Trophoblast cell (in vitro differentiated cells and primary cell): ENCODE results near the gene ADH1C.

Experiments
- DNase-seq, 2 donors: peaks; one replicate each; pipeline ENCODE4 v3.0.0-alpha.2; 2016
- H2AFZ ChIP-seq: 2 replicates; pipeline ENCODE4 v1.6.1; 2013; ENCODE audit warnings: low read length, moderate library complexity, mild to moderate bottlenecking; ENCODE audit not compliant: insufficient read depth, poor library complexity
- H2AK5ac ChIP-seq: 2 replicates; pipeline ENCODE4 v1.6.1; 2013; ENCODE audit warnings: mild to moderate bottlenecking, low read length
- H2BK120ac ChIP-seq: 2 replicates; pipeline ENCODE4 v1.6.1; 2013; ENCODE audit warnings: low read length, mild to moderate bottlenecking, moderate library complexity; ENCODE audit not compliant: insufficient read depth, poor library complexity
- H2BK12ac ChIP-seq: 2 replicates; pipeline ENCODE4 v1.6.1; 2013; ENCODE audit warnings: mild to moderate bottlenecking, low read length, moderate library complexity
- H2BK5ac ChIP-seq: 2 replicates; pipeline ENCODE4 v1.6.1; 2013; ENCODE audit warnings: low read length, low read depth, moderate library complexity, mild to moderate bottlenecking; ENCODE audit not compliant: poor library complexity
- H3K14ac ChIP-seq: 2 replicates; pipeline ENCODE4 v1.6.1; 2013; ENCODE audit warnings: mild to moderate bottlenecking, low read length
- H3K18ac ChIP-seq: 2 replicates; pipeline ENCODE4 v1.6.1; 2013; ENCODE audit warnings: mild to moderate bottlenecking, low read length
- H3K23ac ChIP-seq: 2 replicates; pipeline ENCODE4 v1.6.1; 2013; ENCODE audit warnings: low read length
- H3K27ac ChIP-seq: 2 replicates; pipeline ENCODE4 v1.5.1; 2013; ENCODE audit warnings: low read depth, mild to moderate bottlenecking, inconsistent platforms, low read length, moderate library complexity
- H3K27me3 ChIP-seq: 2 replicates; pipeline ENCODE4 v1.6.1; 2013; ENCODE audit warnings: inconsistent platforms, mild to moderate bottlenecking, low read length, moderate library complexity; ENCODE audit not compliant: insufficient read depth
- H3K36me3 ChIP-seq, 2 experiments: 1 replicate in 1 of 2; 2 replicates in 1 of 2; pipeline ENCODE4 v1.6.1; 2013; ENCODE audit warnings: low read length in 2 of 2, mild to moderate bottlenecking in 2 of 2, moderate library complexity in 1 of 2; ENCODE audit not compliant: insufficient read depth in 2 of 2, control insufficient read depth in 1 of 2
- H3K4ac ChIP-seq: 2 replicates; pipeline ENCODE4 v1.6.1; 2013; ENCODE audit warnings: low read depth, mild to moderate bottlenecking, low read length, moderate library complexity
- H3K4me1 ChIP-seq, 2 experiments: 1 replicate in 1 of 2; 2 replicates in 1 of 2; pipeline ENCODE4 v1.6.1; 2013; ENCODE audit warnings: low read length in 2 of 2, mild to moderate bottlenecking in 2 of 2, moderate library complexity in 1 of 2; ENCODE audit not compliant: insufficient read depth in 2 of 2, control insufficient read depth in 1 of 2
- H3K4me2 ChIP-seq: 2 replicates; pipeline ENCODE4 v1.6.1; 2013; ENCODE audit warnings: inconsistent platforms, mild to moderate bottlenecking, low read length, moderate library complexity
- H3K4me3 ChIP-seq: 2 replicates; pipeline ENCODE4 v1.5.1; 2013; ENCODE audit warnings: mild to moderate bottlenecking, low read depth, low read length, inconsistent platforms
- H3K79me1 ChIP-seq: one replicate; pipeline ENCODE4 v1.6.1; 2013; ENCODE audit warnings: low read length
- H3K79me2 ChIP-seq: 2 replicates; pipeline ENCODE4 v1.6.1; 2013; ENCODE audit warnings: low read length, mild to moderate bottlenecking; ENCODE audit not compliant: control insufficient read depth, insufficient read depth, poor library complexity
- H3K9ac ChIP-seq: 2 replicates; pipeline ENCODE4 v1.6.1; 2013; ENCODE audit warnings: mild to moderate bottlenecking, low read length
- H3K9me3 ChIP-seq: 2 replicates; pipeline ENCODE4 v1.6.1; 2013; ENCODE audit warnings: low read depth, mild to moderate bottlenecking, control low read depth, inconsistent platforms, low read length; ENCODE audit not compliant: insufficient read depth
- H4K12ac ChIP-seq: 2 replicates; pipeline ENCODE4 v1.6.1; 2013; ENCODE audit warnings: low read depth, mild to moderate bottlenecking, low read length, moderate library complexity
- H4K8ac ChIP-seq: 2 replicates; pipeline ENCODE4 v1.6.1; 2013; ENCODE audit warnings: low read depth, mild to moderate bottlenecking, low read length, moderate library complexity
- H4K91ac ChIP-seq: one replicate; pipeline ENCODE4 v1.6.1; 2013; ENCODE audit warnings: low read depth, mild to moderate bottlenecking, low read length, moderate library complexity
- WGBS: extraction: QIAGEN DNeasy Blood & Tissue Kit; methylation state at CpG from one replicate; pipeline ENCODE4 v1.1.7; 2013; ENCODE audit warnings: missing lambda C conversion rate; ENCODE audit not compliant: insufficient read length, insufficient coverage; ENCODE audit errors: extremely low coverage; 5-methylcytosine and 5-hydroxymethylcytosine counted together

The ADH1C gene

DNA sequence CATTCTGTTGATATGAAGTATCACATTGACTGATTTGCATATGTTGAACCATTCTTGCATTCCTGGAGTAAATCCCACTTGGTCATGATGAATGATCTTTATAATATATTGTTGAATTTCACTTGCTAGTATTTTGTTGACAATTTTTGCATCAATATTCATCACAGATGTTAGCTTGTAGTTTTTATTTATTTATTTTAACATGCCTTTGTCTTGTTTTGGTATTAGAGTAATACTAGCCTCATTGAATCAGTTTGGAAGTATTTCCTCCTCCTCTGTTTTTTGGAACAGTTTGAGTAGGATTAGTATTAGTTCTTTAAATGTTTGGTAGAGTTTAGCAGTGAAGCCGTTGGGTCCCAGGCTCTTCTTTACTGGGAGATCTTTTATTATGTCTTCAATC, 13.9 kb upstream of the ADH1C start:
- WGBS, result no CpG with 5 or more reads among the region's 1 CpG
- H3K9me3 ChIP-seq, result no peaks in the 10 kb centered on the region

GRCh38 chr4:99362768-99363167, 10.2 kb upstream of the ADH1C start:
- H3K79me1 ChIP-seq, result no peaks in the 10 kb centered on the region
- H2BK120ac ChIP-seq, result no peak overlapping the region
- no peak overlapping the region for H3K9ac ChIP-seq
- H3K4me1 ChIP-seq, result no peaks in the 10 kb centered on the region
- H3K9me3 ChIP-seq, result peaks cover 4% of the 10 kb centered on the region
- no peaks in the 10 kb centered on the region for H3K36me3 ChIP-seq
- no peak overlapping the region for H2AK5ac ChIP-seq
- no peak overlapping the region for H3K27ac ChIP-seq
- H3K23ac ChIP-seq, result no peak overlapping the region
- no peak overlapping the region for H3K18ac ChIP-seq
- no peak overlapping the region for H4K8ac ChIP-seq
- no peak overlapping the region for H2BK12ac ChIP-seq
- no peak overlapping the region for H3K4me3 ChIP-seq
- no peak overlapping the region for H2AFZ ChIP-seq
- no peak overlapping the region for H4K12ac ChIP-seq
- H3K4me2 ChIP-seq, result no peak overlapping the region
- H3K27me3 ChIP-seq, result no peaks in the 10 kb centered on the region
- DNase-seq, result no peak
- H3K79me2 ChIP-seq, result no peaks in the 10 kb centered on the region
- no peak overlapping the region for H3K4ac ChIP-seq
- H3K14ac ChIP-seq, result no peak overlapping the region
- no peak overlapping the region for H2BK5ac ChIP-seq
- H4K91ac ChIP-seq, result no peak overlapping the region

More for the DNA sequence above, 13.9 kb upstream of the ADH1C start:
- Histone ChIP-seq H3K23ac (no peak overlapping the region), H3K9ac (no peak overlapping the region), H3K4ac (no peak overlapping the region), H3K27ac (no peak overlapping the region), H3K4me3 (no peak overlapping the region), H3K79me1 (no peaks in the 10 kb centered on the region), H2AFZ (no peak overlapping the region), H2AK5ac (no peak overlapping the region), H3K4me1 (no peaks in the 10 kb centered on the region), H2BK5ac (no peak overlapping the region), H3K27me3 (no peaks in the 10 kb centered on the region), H3K18ac (no peak overlapping the region), H3K36me3 (no peaks in the 10 kb centered on the region), H2BK120ac (no peak overlapping the region), H3K4me2 (no peak overlapping the region), H3K79me2 (no peaks in the 10 kb centered on the region), H4K8ac (no peak overlapping the region), H3K14ac (no peak overlapping the region), H4K12ac (no peak overlapping the region), H2BK12ac (no peak overlapping the region), H4K91ac (no peak overlapping the region)
- no peak for DNase-seq

- Histone ChIP-seq H3K36me3 (no peaks in the 10 kb centered on the region), H3K4me2 (no peak overlapping the region), H3K9ac (no peak overlapping the region), H3K79me2 (no peaks in the 10 kb centered on the region), H3K9me3 (peaks cover 4% of the 10 kb centered on the region), H2AFZ (no peak overlapping the region), H3K23ac (no peak overlapping the region), H3K14ac (no peak overlapping the region), H3K79me1 (no peaks in the 10 kb centered on the region), H2BK5ac (no peak overlapping the region), H4K91ac (no peak overlapping the region), H4K8ac (no peak overlapping the region), H3K4me1 (no peaks in the 10 kb centered on the region), H4K12ac (no peak overlapping the region), H3K4ac (no peak overlapping the region), H3K27ac (no peak overlapping the region), H2BK12ac (no peak overlapping the region), H2BK120ac (no peak overlapping the region), H2AK5ac (no peak overlapping the region), H3K27me3 (no peaks in the 10 kb centered on the region), H3K18ac (no peak overlapping the region), H3K4me3 (no peak overlapping the region)
- no peak for DNase-seq
Observed at GRCh38 chr4:99361899-99362275, 9.3 kb upstream of the ADH1C start.

- no peak overlapping the region for H3K4me3 ChIP-seq
- H3K4ac ChIP-seq, result no peak overlapping the region
- H2AK5ac ChIP-seq, result no peak overlapping the region
- peaks cover 4% of the 10 kb centered on the region for H3K9me3 ChIP-seq
- no peak overlapping the region for H2AFZ ChIP-seq
- no peak overlapping the region for H3K18ac ChIP-seq
- no peaks in the 10 kb centered on the region for H3K36me3 ChIP-seq
- no peak overlapping the region for H3K9ac ChIP-seq
- H3K4me1 ChIP-seq, result no peaks in the 10 kb centered on the region
- H3K14ac ChIP-seq, result no peak overlapping the region
- no peak overlapping the region for H3K23ac ChIP-seq
- no peak for DNase-seq
- H3K27me3 ChIP-seq, result no peaks in the 10 kb centered on the region
- H4K8ac ChIP-seq, result no peak overlapping the region
- no peaks in the 10 kb centered on the region for H3K79me1 ChIP-seq
- H4K12ac ChIP-seq, result no peak overlapping the region
- no peaks in the 10 kb centered on the region for H3K79me2 ChIP-seq
- H2BK5ac ChIP-seq, result no peak overlapping the region
- no peak overlapping the region for H2BK120ac ChIP-seq
- no peak overlapping the region for H3K27ac ChIP-seq
- no peak overlapping the region for H2BK12ac ChIP-seq
- no peak overlapping the region for H4K91ac ChIP-seq
- H3K4me2 ChIP-seq, result no peak overlapping the region
Observed at GRCh38 chr4:99361268-99361898, 8.8 kb upstream of the ADH1C start.
